ENCODE results near the gene UBXN11.
"Not testable (repeated sequence)": the region's sequence is repeated elsewhere in the genome, so short reads cannot be mapped to it uniquely, and the experiment has no call there.

UBXN11 gene

GRCh38 chr1:26336477-26337205 is 30.2 kb upstream of the UBXN11 start:
- DNase-seq (ENCODE audit: low spot score) = peak; percentile 71

- DNase-seq (ENCODE audit: low spot score) = no peak
Observed at GRCh38 chr1:26335774-26336476, 29.5 kb upstream of the UBXN11 start.

- DNase-seq (ENCODE audit: low spot score) = not testable (repeated sequence)
Observed at GRCh38 chr1:26333312-26333711, 26.9 kb upstream of the UBXN11 start.

GRCh38 chr1:26330276-26330675 is 23.8 kb upstream of the UBXN11 start:
- no peak for DNase-seq (ENCODE audit: low spot score)

GRCh38 chr1:26329380-26329779 is 22.9 kb upstream of the UBXN11 start:
- not testable (repeated sequence) for DNase-seq (ENCODE audit: low spot score)

- DNase-seq (ENCODE audit: low spot score) = no peak
Observed at GRCh38 chr1:26328597-26328996, 22.2 kb upstream of the UBXN11 start.

GRCh38 chr1:26327956-26328362 is 21.5 kb upstream of the UBXN11 start:
- DNase-seq (ENCODE audit: low spot score) = no peak

GRCh38 chr1:26324550-26324949 is 18.1 kb upstream of the UBXN11 start:
- DNase-seq (ENCODE audit: low spot score) = no peak

GRCh38 chr1:26323382-26323781 is 16.9 kb upstream of the UBXN11 start:
- DNase-seq (ENCODE audit: low spot score) = no peak

GRCh38 chr1:26322042-26322331 is 15.6 kb upstream of the UBXN11 start:
- no peak for DNase-seq (ENCODE audit: low spot score)

GRCh38 chr1:26321315-26322041 is 15.0 kb upstream of the UBXN11 start:
- peak; percentile 94 for DNase-seq (ENCODE audit: low spot score)

GRCh38 chr1:26320896-26321295 is 14.5 kb upstream of the UBXN11 start:
- DNase-seq (ENCODE audit: low spot score) = no peak

- no peak for DNase-seq (ENCODE audit: low spot score)
Observed at GRCh38 chr1:26318338-26319064, 12.1 kb upstream of the UBXN11 start.

- no peak for DNase-seq (ENCODE audit: low spot score)
Observed at GRCh38 chr1:26317612-26318337, 11.3 kb upstream of the UBXN11 start, which contains the start of gene CD52. TSS of gene CD52 (plus strand) at chr1:26317958. CDS start at chr1:26318018, 60 bp downstream.

GRCh38 chr1:26317146-26317545 is 10.7 kb upstream of the UBXN11 start:
- no peak for DNase-seq (ENCODE audit: low spot score)

GRCh38 chr1:26315874-26316850 is 9.7 kb upstream of the UBXN11 start:
- DNase-seq (ENCODE audit: low spot score) = no peak

GRCh38 chr1:26314501-26314900 is 8.1 kb upstream of the UBXN11 start:
- DNase-seq (ENCODE audit: low spot score) = no peak

- not testable (repeated sequence) for DNase-seq (ENCODE audit: low spot score)
Observed at GRCh38 chr1:26307966-26308899, 1.8 kb upstream of the UBXN11 start.

GRCh38 chr1:26307363-26307781 is 936 bp upstream of the UBXN11 start:
- no peak for DNase-seq (ENCODE audit: low spot score)

Measured in GM03348 (cell line).